SK-N-MC (cell line): Measurements from ENCODE around the gene HOXB9.
A peak's percentile ranks its signal among the peaks of the same experiment; 100 is the strongest.

Experiments used
- EZH2 ChIP-seq: fragments of 200-600 bp; sonication (generic); IDR thresholded peaks from one replicate; pipeline ENCODE4 v1.6.1; 2017; ENCODE audit warnings: antibody characterized with exemption
- FOXP2 ChIP-seq: optimal IDR thresholded peaks from 2 replicates; pipeline ENCODE3; 2011; ENCODE audit warnings: mild to moderate bottlenecking, moderate library complexity; ENCODE audit not compliant: insufficient read depth; ENCODE audit errors: extremely low read length, control extremely low read depth
- POLR2AphosphoS5 ChIP-seq: IDR thresholded peaks from 2 replicates; pipeline ENCODE4 v1.6.1; 2012; ENCODE audit warnings: mild to moderate bottlenecking, low read depth, low read length, borderline replicate concordance

GRCh38 chr17:48612456-48612853, 13.7 kb downstream of the HOXB9 start:
- peak; percentile 13; the same call in 1 of the 2 replicates for TF ChIP-seq POLR2AphosphoS5
- TF ChIP-seq EZH2, result no peak
- no peak for TF ChIP-seq FOXP2
